ENCODE measurements around the gene STK32A. TPM values are rescaled to one million over a fixed set of nuclear protein-coding genes. Genes with fewer than 3 reads are reported as not detected.
A peak's percentile ranks its signal among the peaks of the same experiment; 100 is the strongest.
"Not testable (repeated sequence)": the region's sequence is repeated elsewhere in the genome, so short reads cannot be mapped to it uniquely, and the experiment has no call there.

STK32A gene
- total RNA-seq, 4 donors from 2014 or later: 1.0 to 1.4 (median 1.3) TPM

DNA sequence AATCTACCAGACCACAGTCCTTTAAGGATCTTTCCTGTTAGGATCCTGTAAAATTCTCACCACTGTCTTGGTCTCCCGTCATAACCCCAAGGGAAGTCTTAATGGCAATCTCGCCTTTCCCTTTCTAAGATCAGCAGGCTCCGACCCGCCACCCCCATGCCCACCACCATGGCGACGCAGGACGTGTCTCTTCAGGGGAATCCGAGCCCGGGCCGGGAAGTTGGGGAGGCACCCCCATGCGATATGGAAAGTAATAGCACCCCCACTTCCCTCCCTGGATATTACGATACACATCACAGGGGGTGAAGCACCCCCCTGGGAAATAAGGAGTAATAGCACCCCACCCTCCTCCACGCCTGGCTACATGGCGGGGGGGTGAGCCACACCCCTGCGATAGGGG, 8.3 kb upstream of the STK32A start:
- 93% methylated on average over 15 of the region's 15 CpGs for WGBS
- Histone ChIP-seq H3K27me3 (no peaks in the 10 kb centered on the region), H3K36me3 (no peaks in the 10 kb centered on the region), H3K9me3 (no peaks in the 10 kb centered on the region), H3K4me3 (no peak overlapping the region), H3K4me1 (no peaks in the 10 kb centered on the region), H3K27ac (replicated peaks in 1 of 4) (no peak overlapping the region)
- TF ChIP-seq POLR2AphosphoS5 (IDR thresholded peaks at IDR 0.05): no peak
- no peak for TF ChIP-seq EP300 (IDR thresholded peaks at IDR 0.05)
- TF ChIP-seq, protein P1, sequence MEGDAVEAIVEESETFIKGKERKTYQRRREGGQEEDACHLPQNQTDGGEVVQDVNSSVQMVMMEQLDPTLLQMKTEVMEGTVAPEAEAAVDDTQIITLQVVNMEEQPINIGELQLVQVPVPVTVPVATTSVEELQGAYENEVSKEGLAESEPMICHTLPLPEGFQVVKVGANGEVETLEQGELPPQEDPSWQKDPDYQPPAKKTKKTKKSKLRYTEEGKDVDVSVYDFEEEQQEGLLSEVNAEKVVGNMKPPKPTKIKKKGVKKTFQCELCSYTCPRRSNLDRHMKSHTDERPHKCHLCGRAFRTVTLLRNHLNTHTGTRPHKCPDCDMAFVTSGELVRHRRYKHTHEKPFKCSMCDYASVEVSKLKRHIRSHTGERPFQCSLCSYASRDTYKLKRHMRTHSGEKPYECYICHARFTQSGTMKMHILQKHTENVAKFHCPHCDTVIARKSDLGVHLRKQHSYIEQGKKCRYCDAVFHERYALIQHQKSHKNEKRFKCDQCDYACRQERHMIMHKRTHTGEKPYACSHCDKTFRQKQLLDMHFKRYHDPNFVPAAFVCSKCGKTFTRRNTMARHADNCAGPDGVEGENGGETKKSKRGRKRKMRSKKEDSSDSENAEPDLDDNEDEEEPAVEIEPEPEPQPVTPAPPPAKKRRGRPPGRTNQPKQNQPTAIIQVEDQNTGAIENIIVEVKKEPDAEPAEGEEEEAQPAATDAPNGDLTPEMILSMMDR (IDR thresholded peaks at IDR 0.05): no peak
- TF ChIP-seq POLR2A (IDR thresholded peaks at IDR 0.05; ENCODE audit: low read depth): no peak
- DNase-seq (ENCODE audit: extremely low spot score): no peak
- intact Hi-C loops (cut with DNase I): loop anchor here (10.0 kb wide), 1 partner anchor 238 kb away; no protein-coding TSS in a partner anchor

DNA sequence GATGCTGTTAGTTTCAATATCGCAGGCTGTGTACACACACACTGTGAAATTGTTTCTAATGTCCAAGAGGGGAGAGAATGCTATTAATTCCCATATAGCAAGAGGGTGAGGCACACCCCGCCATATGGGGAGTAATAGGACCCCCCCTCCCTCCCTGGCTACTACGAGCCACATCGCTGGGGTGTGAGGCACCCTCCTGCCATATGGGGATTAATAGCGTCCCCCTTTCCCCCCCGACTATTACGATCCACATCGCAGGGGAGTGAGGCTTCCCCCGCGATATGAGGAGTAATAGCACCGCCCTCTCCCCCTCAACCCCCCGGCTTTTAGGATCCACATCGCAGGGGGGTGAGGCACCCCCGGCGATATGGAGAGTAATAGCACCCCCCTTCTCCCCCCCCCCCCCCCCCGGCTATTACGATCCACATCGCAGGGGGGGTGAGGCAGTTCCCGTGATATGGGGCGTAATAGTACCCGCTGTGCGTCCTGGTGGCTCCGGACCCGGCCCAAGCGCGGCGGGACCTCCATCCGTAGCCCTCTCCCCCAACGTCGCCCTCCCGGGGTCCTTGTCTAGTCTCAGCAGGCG, 494 bp upstream of the STK32A start:
- intact Hi-C loops (cut with DNase I): loop anchor here (5.0 kb wide), 1 partner anchor 133 kb away; no protein-coding TSS in a partner anchor
- TF ChIP-seq EP300 (IDR thresholded peaks at IDR 0.05) (no peak), POLR2A (IDR thresholded peaks at IDR 0.05; ENCODE audit: low read depth) (no peak), POLR2AphosphoS5 (IDR thresholded peaks at IDR 0.05) (no peak)
- TF ChIP-seq, protein P1 (IDR thresholded peaks at IDR 0.05): no peak
- H3K27ac ChIP-seq (replicated peaks in 1 of 4): peak overlapping the region; percentile 80 to 83 (median 82)
- H3K4me3 ChIP-seq: peak overlapping the region; percentile 68 to 85 (median 71)
- no peaks in the 10 kb centered on the region for H3K9me3 ChIP-seq
- WGBS: 0% methylated on average over 20 of the region's 32 CpGs
- H3K36me3 ChIP-seq: no peaks in the 10 kb centered on the region
- DNase-seq (ENCODE audit: extremely low spot score): no peak
- no peaks in the 10 kb centered on the region for H3K27me3 ChIP-seq
- H3K4me1 ChIP-seq: peaks cover 10 to 19% (median 11%) of the 10 kb centered on the region in 4 donors

DNA sequence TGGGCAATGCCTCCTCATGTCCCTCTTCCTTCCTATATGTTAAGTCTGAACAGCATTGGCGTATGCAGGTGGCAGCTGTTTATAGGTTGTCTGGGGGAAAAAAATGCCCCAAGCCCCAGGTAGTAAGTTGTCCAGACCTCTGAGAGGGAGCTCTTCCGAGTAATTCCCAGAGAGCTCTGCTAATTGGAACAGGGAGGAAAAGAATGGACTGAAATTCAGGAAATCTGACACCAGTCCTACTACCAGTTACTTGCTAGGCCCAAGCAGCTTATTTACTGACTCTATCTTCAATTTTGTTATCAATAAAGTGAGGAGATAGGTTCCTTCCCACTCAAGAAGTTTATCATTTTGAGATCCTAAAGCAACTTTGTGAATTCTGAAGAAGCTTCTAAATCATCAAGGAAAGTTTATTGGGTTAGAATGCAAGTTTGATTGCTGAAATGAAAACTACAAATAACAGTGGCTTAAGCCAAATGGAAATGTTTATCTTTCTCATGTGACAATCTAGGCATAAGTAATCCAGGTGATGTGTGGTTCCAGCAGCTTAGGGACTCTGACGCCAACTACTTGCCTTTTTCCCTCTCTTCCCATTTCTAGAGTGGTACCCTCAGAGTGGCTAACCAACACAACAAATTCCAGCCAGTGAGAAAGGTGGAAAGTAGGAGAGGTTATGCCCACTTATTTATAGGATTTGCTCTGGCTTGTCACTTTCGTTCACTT, 5.6 kb downstream of the STK32A start:
- H3K4me3 ChIP-seq: no peak overlapping the region
- TF ChIP-seq, protein P1 (IDR thresholded peaks at IDR 0.05): no peak
- no peak for TF ChIP-seq POLR2A (IDR thresholded peaks at IDR 0.05; ENCODE audit: low read depth)
- no peak for TF ChIP-seq EP300 (IDR thresholded peaks at IDR 0.05)
- TF ChIP-seq POLR2AphosphoS5 (IDR thresholded peaks at IDR 0.05): no peak
- H3K4me1 ChIP-seq: peaks cover under 1 to 3% (median 3%) of the 10 kb centered on the region in 4 donors
- intact Hi-C loops (cut with DNase I): no loop called here
- 92% methylated on average over 4 of the region's 4 CpGs for WGBS
- H3K27me3 ChIP-seq: no peaks in the 10 kb centered on the region
- no peaks in the 10 kb centered on the region for H3K36me3 ChIP-seq
- no peak overlapping the region for H3K27ac ChIP-seq (replicated peaks in 1 of 4)
- H3K9me3 ChIP-seq: no peaks in the 10 kb centered on the region
- DNase-seq (ENCODE audit: extremely low spot score): no peak

DNA sequence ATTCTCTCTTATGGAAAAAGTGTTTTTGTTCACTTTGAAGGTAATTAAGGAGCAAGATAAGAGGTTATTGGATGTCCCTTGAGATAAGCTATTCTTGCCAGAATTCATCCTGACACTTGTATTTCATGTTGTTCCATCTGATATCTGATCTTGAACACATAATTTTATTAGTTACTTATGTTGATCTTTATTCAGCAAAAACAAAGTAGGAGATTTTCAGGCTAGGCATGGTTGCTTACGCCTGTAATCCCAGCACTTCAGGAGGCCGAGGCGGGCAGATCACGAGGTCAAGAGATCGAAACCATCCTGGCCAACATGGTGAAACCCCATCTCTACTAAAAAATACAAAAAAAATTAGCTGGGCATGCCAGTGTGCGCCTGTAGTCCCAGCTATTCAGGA, 8.4 kb downstream of the STK32A start:
- H3K4me1 ChIP-seq; intact Hi-C loops (cut with DNase I); H3K36me3 ChIP-seq; H3K27me3 ChIP-seq; DNase-seq (ENCODE audit: extremely low spot score); H3K27ac ChIP-seq (replicated peaks in 1 of 4); H3K9me3 ChIP-seq; H3K4me3 ChIP-seq: not testable (repeated sequence)
- WGBS: 92% methylated on average over 6 of the region's 6 CpGs

DNA sequence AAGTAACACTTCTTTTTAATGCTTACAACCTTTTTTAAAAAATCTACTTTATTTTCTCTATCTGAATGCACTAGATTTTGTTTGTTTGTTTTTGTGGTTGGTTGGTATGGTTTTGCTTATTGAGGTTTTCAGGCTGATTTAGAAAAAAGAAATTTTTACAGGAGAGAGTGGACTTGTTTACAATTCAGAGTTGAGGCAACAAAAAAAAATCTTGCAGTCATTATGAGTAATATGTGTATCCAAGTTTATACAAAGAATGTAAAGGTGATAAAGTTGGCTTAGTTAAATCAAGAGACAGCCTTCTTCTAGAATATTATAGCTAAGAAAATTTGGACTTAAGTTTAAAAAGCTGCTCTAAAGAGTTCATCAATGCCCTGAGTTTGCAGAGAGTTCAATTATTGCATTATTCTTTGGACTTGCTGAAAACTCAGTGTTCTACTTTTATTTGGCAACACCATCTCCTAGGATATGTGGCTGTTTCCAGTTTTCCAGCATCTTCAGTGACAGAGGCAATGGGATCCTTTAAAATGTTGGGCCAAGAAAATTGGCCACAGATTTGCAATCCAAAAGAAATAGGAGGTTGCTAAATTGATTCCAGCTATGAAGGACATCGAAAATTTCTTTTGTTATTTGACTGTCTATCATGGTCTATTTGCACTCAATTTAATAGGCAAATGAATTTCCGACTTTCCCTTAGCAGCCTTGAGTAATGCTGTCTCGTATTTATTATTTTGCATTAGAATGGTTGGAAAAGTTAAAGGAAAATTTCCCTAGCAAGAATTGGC, 10.7 kb downstream of the STK32A start:
- no peaks in the 10 kb centered on the region for H3K9me3 ChIP-seq
- no peak for DNase-seq (ENCODE audit: extremely low spot score)
- no peaks in the 10 kb centered on the region for H3K27me3 ChIP-seq
- WGBS: 75% methylated on average over 3 of the region's 3 CpGs
- no peak overlapping the region for H3K4me3 ChIP-seq
- H3K4me1 ChIP-seq: peaks cover 0 to 3% (median 0%) of the 10 kb centered on the region in 4 donors
- intact Hi-C loops (cut with DNase I): no loop called here
- no peak overlapping the region for H3K27ac ChIP-seq (replicated peaks in 1 of 4)
- H3K36me3 ChIP-seq: no peaks in the 10 kb centered on the region
- TF ChIP-seq, protein P1 (IDR thresholded peaks at IDR 0.05): no peak
- TF ChIP-seq POLR2A (IDR thresholded peaks at IDR 0.05; ENCODE audit: low read depth): no peak
- TF ChIP-seq EP300 (IDR thresholded peaks at IDR 0.05): no peak
- no peak for TF ChIP-seq POLR2AphosphoS5 (IDR thresholded peaks at IDR 0.05)

All from esophagus muscularis mucosa (tissue), 4 donors.